Measurements from ENCODE around the gene SLC36A1.

The SLC36A1 gene

DNA sequence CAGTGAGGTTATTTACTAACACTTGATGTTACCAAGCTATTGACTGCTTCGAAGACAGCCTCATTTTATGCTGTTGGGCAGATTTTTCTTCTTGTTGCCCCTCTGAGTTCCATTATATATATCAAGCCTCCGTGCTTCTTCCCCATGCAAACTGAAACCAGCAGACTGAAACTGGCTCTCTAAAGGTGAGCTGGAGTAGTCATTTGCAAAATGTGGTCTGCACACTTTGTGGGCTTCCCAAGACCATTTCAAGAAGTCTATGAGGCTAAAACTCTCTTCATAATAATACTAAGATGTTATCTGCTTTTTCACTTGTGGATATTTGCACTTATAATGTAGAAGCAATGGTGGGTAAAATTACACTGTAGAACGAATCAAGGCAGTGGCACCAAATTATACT is 13.9 kb downstream of the SLC36A1 start:
- TF ChIP-seq, protein P1, sequence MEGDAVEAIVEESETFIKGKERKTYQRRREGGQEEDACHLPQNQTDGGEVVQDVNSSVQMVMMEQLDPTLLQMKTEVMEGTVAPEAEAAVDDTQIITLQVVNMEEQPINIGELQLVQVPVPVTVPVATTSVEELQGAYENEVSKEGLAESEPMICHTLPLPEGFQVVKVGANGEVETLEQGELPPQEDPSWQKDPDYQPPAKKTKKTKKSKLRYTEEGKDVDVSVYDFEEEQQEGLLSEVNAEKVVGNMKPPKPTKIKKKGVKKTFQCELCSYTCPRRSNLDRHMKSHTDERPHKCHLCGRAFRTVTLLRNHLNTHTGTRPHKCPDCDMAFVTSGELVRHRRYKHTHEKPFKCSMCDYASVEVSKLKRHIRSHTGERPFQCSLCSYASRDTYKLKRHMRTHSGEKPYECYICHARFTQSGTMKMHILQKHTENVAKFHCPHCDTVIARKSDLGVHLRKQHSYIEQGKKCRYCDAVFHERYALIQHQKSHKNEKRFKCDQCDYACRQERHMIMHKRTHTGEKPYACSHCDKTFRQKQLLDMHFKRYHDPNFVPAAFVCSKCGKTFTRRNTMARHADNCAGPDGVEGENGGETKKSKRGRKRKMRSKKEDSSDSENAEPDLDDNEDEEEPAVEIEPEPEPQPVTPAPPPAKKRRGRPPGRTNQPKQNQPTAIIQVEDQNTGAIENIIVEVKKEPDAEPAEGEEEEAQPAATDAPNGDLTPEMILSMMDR (conservative IDR thresholded peaks at IDR 0.05; ENCODE audit: low read depth, low read length), result no peak

DNA sequence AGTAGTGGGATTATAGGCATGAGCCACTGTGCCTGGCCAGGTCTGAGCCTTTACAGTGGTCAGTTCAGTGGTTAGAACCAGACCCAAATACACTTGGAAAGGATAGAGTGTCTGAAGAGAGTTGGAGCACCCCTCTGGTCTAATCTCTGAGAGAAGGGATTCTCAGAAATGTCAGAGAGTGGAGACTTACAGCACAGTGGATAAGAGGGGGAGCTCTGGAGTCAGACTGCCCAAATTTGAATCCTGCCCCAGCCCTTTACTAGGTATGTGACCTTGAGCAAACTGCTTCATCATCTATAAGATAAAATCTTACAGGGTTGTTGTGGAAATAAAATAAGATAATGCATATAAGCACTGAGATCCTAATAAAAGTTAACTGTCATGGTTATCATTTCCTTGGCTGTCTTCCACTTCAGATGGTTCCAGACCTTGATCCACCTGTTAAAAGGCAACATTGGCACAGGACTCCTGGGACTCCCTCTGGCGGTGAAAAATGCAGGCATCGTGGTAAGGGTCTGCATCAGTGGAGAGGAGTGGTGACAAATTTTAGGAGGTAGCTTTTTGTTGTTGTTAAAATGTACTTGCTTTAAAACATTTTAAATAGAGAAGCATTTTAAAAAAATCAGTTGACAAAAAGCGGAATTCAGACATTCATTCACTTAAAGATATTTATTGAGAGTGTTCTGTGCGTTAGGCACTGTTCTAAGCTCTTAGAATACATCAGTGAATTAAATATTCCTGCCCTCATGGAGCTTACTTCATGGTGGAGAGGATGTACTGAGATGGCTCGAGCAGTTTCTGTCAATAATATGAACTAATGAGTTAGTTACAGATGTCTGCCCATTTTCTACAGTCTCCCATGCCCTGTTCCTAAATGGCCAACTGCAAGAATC is 16.0 kb downstream of the SLC36A1 start:
- no peaks in the 10 kb centered on the region for H3K79me2 ChIP-seq (ENCODE audit: insufficient read depth, low read depth)
- no peak overlapping the region for H2AFZ ChIP-seq (ENCODE audit: low read depth)
- H3K27me3 ChIP-seq (ENCODE audit: insufficient read depth, low read depth), result no peaks in the 10 kb centered on the region
- no peaks in the 10 kb centered on the region for H3K4me1 ChIP-seq (ENCODE audit: low read depth, poor library complexity, severe bottlenecking)
- H3K4me2 ChIP-seq, result no peak overlapping the region
- no peak overlapping the region for H3K4me3 ChIP-seq (IDR thresholded peaks at IDR 0.05; ENCODE audit: insufficient read depth, low read depth, low read length)
- TF ChIP-seq, protein P1 (conservative IDR thresholded peaks at IDR 0.05; ENCODE audit: low read depth, low read length), result no peak
- no peak overlapping the region for H3K27ac ChIP-seq
- no peak overlapping the region for H3K9ac ChIP-seq
- H4K20me1 ChIP-seq (ENCODE audit: insufficient read depth), result no peaks in the 10 kb centered on the region
- no peaks in the 10 kb centered on the region for H3K36me3 ChIP-seq (ENCODE audit: insufficient read depth)

More for the DNA sequence above, 13.9 kb downstream of the SLC36A1 start:
- Histone ChIP-seq H4K20me1 (ENCODE audit: insufficient read depth) (no peaks in the 10 kb centered on the region), H2AFZ (ENCODE audit: low read depth) (no peak overlapping the region), H3K27ac (no peak overlapping the region), H3K4me2 (no peak overlapping the region), H3K4me3 (IDR thresholded peaks at IDR 0.05; ENCODE audit: insufficient read depth, low read depth, low read length) (no peak overlapping the region), H3K27me3 (ENCODE audit: insufficient read depth, low read depth) (no peaks in the 10 kb centered on the region), H3K36me3 (ENCODE audit: insufficient read depth) (no peaks in the 10 kb centered on the region), H3K79me2 (ENCODE audit: insufficient read depth, low read depth) (no peaks in the 10 kb centered on the region), H3K9ac (no peak overlapping the region), H3K4me1 (ENCODE audit: low read depth, poor library complexity, severe bottlenecking) (no peaks in the 10 kb centered on the region)

DNA sequence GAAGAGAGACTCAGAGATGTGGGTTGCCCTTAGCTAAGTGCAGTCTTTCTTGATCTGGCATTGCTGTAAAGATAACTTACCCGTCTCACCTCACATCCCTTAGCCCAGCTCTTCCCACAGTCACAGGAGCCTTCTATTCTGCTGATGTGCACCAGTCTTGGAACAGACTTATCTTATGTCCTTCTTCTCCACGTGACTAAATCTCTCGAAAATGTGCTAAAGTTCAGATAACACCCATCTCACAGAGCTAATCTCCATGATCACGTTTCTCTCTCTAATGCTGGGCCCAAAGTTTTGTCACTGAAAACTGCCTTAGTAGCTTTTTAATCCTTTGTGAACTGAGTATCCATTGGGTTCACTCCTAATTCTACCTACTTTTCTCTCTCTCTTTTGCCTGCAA is 16.7 kb downstream of the SLC36A1 start:
- TF ChIP-seq, protein P1 (conservative IDR thresholded peaks at IDR 0.05; ENCODE audit: low read depth, low read length), result no peak

DNA sequence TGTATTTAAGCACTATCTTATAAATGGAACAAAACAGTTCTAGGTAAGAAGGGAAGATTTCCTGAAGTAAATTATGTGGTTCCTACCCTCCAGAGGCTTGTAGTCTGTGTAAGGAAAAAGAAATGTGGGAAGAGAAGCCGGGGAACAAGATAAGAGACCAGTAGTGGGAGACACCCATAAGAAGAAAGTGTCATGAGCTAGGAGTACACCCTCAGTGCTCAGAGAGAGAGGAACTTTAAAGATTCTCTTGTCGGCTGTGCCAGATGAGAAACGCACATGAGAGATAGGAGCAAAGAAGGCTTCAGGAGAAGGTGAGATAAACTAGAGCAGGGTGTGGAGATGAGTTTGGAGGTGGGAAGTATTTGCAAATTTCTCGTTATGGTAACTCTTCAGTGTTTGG is 18.1 kb downstream of the SLC36A1 start:
- no peaks in the 10 kb centered on the region for H3K36me3 ChIP-seq (ENCODE audit: insufficient read depth)
- H3K27ac ChIP-seq, result no peak overlapping the region
- H3K27me3 ChIP-seq (ENCODE audit: insufficient read depth, low read depth), result no peaks in the 10 kb centered on the region
- H3K4me3 ChIP-seq (IDR thresholded peaks at IDR 0.05; ENCODE audit: insufficient read depth, low read depth, low read length), result no peak overlapping the region
- TF ChIP-seq, protein P1 (conservative IDR thresholded peaks at IDR 0.05; ENCODE audit: low read depth, low read length), result no peak
- no peaks in the 10 kb centered on the region for H3K79me2 ChIP-seq (ENCODE audit: insufficient read depth, low read depth)
- no peak overlapping the region for H2AFZ ChIP-seq (ENCODE audit: low read depth)
- H3K9ac ChIP-seq, result no peak overlapping the region
- H3K4me2 ChIP-seq, result no peak overlapping the region
- H3K4me1 ChIP-seq (ENCODE audit: low read depth, poor library complexity, severe bottlenecking), result no peaks in the 10 kb centered on the region
- H4K20me1 ChIP-seq (ENCODE audit: insufficient read depth), result no peaks in the 10 kb centered on the region

More for the DNA sequence above, 16.7 kb downstream of the SLC36A1 start:
- Histone ChIP-seq H3K4me3 (IDR thresholded peaks at IDR 0.05; ENCODE audit: insufficient read depth, low read depth, low read length) (no peak overlapping the region), H3K9ac (no peak overlapping the region), H3K4me2 (no peak overlapping the region), H3K4me1 (ENCODE audit: low read depth, poor library complexity, severe bottlenecking) (no peaks in the 10 kb centered on the region), H3K27ac (no peak overlapping the region), H3K27me3 (ENCODE audit: insufficient read depth, low read depth) (no peaks in the 10 kb centered on the region), H4K20me1 (ENCODE audit: insufficient read depth) (no peaks in the 10 kb centered on the region), H3K36me3 (ENCODE audit: insufficient read depth) (no peaks in the 10 kb centered on the region), H3K79me2 (ENCODE audit: insufficient read depth, low read depth) (no peaks in the 10 kb centered on the region), H2AFZ (ENCODE audit: low read depth) (no peak overlapping the region)

Data from KMS-11 (cell line).